Esophagus muscularis mucosa (tissue), 4 donors: ENCODE measurements around the gene ZC3H12A. TPM values are rescaled to one million over a fixed set of nuclear protein-coding genes. Genes with fewer than 3 reads are reported as not detected.

Experiments
- DNase-seq: peaks from one replicate; pipeline ENCODE4 v3.0.0-alpha.2; 2017; ENCODE audit errors: extremely low spot score
- H3K27ac ChIP-seq, 4 donors: fragments of 200-600 bp; sonication (generic); replicated peaks in 1 of 4; 1 replicate in 3 of 4; 2 replicates in 1 of 4; pipeline ENCODE4 v1.5.1; 2016 to 2019; ENCODE audit warnings: mild to moderate bottlenecking in 1 of 4
- H3K27me3 ChIP-seq, 4 donors: fragments of 200-600 bp; sonication (generic); one replicate each; pipeline versions ENCODE4 v1.5.1 to v1.6.0; 2016 to 2019
- H3K36me3 ChIP-seq, 4 donors: fragments of 200-600 bp; sonication (generic); one replicate each; pipeline ENCODE4 v1.5.1; 2016 to 2019
- H3K4me1 ChIP-seq, 4 donors: fragments of 200-600 bp; sonication (generic); one replicate each; pipeline ENCODE4 v1.5.1; 2016 to 2019
- H3K4me3 ChIP-seq, 4 donors: fragments of 200-600 bp; sonication (generic); 1 replicate in 2 of 4; 2 replicates in 2 of 4; pipeline ENCODE4 v1.5.1; 2016 to 2019; ENCODE audit warnings: mild to moderate bottlenecking in 4 of 4, moderate library complexity in 1 of 4
- H3K9me3 ChIP-seq, 4 donors: fragments of 200-600 bp; sonication (generic); 1 replicate in 3 of 4; 2 replicates in 1 of 4; pipeline ENCODE4 v1.5.1; 2016 to 2019
- EP300 ChIP-seq: sonication (generic); formaldehyde crosslinking; IDR thresholded peaks from one replicate; pipeline ENCODE4 v1.6.1; 2017; ENCODE audit warnings: antibody characterized with exemption
- POLR2A ChIP-seq: fragments of 450-650 bp; IDR thresholded peaks from one replicate; pipeline ENCODE4 v1.6.1; 2017; ENCODE audit warnings: antibody characterized with exemption, moderate library complexity, mild to moderate bottlenecking, low read depth
- POLR2AphosphoS5 ChIP-seq, 2 donors: sonication (generic); formaldehyde crosslinking; IDR thresholded peaks; one replicate each; pipeline ENCODE4 v1.6.1; 2017; ENCODE audit warnings: antibody characterized with exemption in 2 of 2
- WGBS: methylation state at CpG from one replicate; pipeline ENCODE4 v1.1.5; 2018; 5-methylcytosine and 5-hydroxymethylcytosine counted together
- intact Hi-C: fragments of 100-400 bp; cut with DNase I; formaldehyde crosslinking; loops from one replicate; pipeline ENCODE4 v1.15.1; 2023
- total RNA-seq, 4 donors: library from RNA; depleted of rRNA; stranded (reverse); fragments of >200 nt; gene quantifications; one replicate each; pipeline versions ENCODE4 v1.1.0 to v1.2.1, GENCODE V29; 2016
- TF ChIP-seq, protein P1 (sequence below), 3 experiments: fragments of 200-600 bp in 2 of 3; fragments of 450-650 bp in 1 of 3; sonication (generic) in 2 of 3; IDR thresholded peaks; one replicate each; pipeline ENCODE4 v1.5.1; 2017 to 2019; ENCODE audit warnings: antibody characterized with exemption in 3 of 3, mild to moderate bottlenecking in 2 of 3, moderate library complexity in 1 of 3

The ZC3H12A gene
- total RNA-seq, 4 donors from 2014 or later = 9.6 to 23.5 (median 11.7) TPM

GRCh38 chr1:37432716-37433115 is 41.7 kb upstream of the ZC3H12A start:
- intact Hi-C loops = loop anchor here (5.0 kb wide), 3 partner anchors 730 to 915 kb away; no protein-coding TSS in a partner anchor
- H3K9me3 ChIP-seq = no peaks in the 10 kb centered on the region
- no peak overlapping the region for H3K4me3 ChIP-seq
- 40% methylated on average over 5 of the region's 12 CpGs for WGBS
- H3K27me3 ChIP-seq = peaks cover 0 to 63% (median 7%) of the 10 kb centered on the region in 4 donors
- H3K27ac ChIP-seq = no peak overlapping the region
- no peaks in the 10 kb centered on the region for H3K36me3 ChIP-seq
- no peaks in the 10 kb centered on the region for H3K4me1 ChIP-seq
- no peak for TF ChIP-seq POLR2AphosphoS5 (IDR thresholded peaks at IDR 0.05)
- TF ChIP-seq, protein P1, sequence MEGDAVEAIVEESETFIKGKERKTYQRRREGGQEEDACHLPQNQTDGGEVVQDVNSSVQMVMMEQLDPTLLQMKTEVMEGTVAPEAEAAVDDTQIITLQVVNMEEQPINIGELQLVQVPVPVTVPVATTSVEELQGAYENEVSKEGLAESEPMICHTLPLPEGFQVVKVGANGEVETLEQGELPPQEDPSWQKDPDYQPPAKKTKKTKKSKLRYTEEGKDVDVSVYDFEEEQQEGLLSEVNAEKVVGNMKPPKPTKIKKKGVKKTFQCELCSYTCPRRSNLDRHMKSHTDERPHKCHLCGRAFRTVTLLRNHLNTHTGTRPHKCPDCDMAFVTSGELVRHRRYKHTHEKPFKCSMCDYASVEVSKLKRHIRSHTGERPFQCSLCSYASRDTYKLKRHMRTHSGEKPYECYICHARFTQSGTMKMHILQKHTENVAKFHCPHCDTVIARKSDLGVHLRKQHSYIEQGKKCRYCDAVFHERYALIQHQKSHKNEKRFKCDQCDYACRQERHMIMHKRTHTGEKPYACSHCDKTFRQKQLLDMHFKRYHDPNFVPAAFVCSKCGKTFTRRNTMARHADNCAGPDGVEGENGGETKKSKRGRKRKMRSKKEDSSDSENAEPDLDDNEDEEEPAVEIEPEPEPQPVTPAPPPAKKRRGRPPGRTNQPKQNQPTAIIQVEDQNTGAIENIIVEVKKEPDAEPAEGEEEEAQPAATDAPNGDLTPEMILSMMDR (IDR thresholded peaks at IDR 0.05) = no peak
- TF ChIP-seq EP300 = no peak
- DNase-seq = no peak

GRCh38 chr1:37433171-37433570 is 41.2 kb upstream of the ZC3H12A start:
- Histone ChIP-seq H3K4me3 (no peak overlapping the region), H3K4me1 (no peaks in the 10 kb centered on the region), H3K36me3 (no peaks in the 10 kb centered on the region), H3K27me3 (peaks cover 0 to 67% (median 7%) of the 10 kb centered on the region in 4 donors), H3K27ac (no peak overlapping the region), H3K9me3 (no peaks in the 10 kb centered on the region)
- TF ChIP-seq, protein P1 (IDR thresholded peaks at IDR 0.05) = no peak
- TF ChIP-seq EP300 = no peak
- TF ChIP-seq POLR2A = no peak
- no peak for DNase-seq
- intact Hi-C loops = loop anchor here (5.0 kb wide), 3 partner anchors 731 to 916 kb away; no protein-coding TSS in a partner anchor
- 76% methylated on average over 11 of the region's 12 CpGs for WGBS

GRCh38 chr1:37434292-37435225 is 39.8 kb upstream of the ZC3H12A start:
- H3K27me3 ChIP-seq = peaks cover 0 to 77% (median 7%) of the 10 kb centered on the region in 4 donors
- no peak for TF ChIP-seq POLR2AphosphoS5 (IDR thresholded peaks at IDR 0.05)
- TF ChIP-seq, protein P1 (IDR thresholded peaks at IDR 0.05) = peak; percentile 76 to 93 (median 90)
- 66% methylated on average over 7 of the region's 16 CpGs for WGBS

DNA sequence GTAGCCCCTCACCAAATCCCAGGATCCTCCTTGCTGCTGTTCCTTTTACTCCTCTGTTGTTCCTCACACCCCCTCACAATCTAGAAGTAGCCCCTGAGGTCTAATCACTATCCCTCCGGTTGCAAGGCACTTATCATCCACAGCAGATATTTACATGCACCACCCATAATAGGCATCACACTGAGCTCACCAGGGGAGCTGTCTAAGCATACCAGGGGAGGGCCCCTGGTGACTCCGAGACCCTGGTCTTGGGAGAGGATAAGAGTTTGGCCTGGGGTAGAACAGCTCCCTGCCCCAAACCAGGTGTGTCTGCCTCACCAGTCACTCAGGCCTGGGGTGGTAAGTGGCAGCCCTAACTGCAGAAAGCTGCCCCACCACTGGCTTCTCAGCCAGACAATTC is 37.3 kb upstream of the ZC3H12A start:
- Histone ChIP-seq H3K9me3 (no peaks in the 10 kb centered on the region), H3K36me3 (no peaks in the 10 kb centered on the region), H3K27me3 (peaks cover 0 to 78% (median 5%) of the 10 kb centered on the region in 4 donors), H3K4me3 (no peak overlapping the region), H3K4me1 (no peaks in the 10 kb centered on the region), H3K27ac (no peak overlapping the region)
- no peak for TF ChIP-seq EP300
- no peak for TF ChIP-seq POLR2A
- TF ChIP-seq, protein P1 (IDR thresholded peaks at IDR 0.05) = no peak
- no peak for TF ChIP-seq POLR2AphosphoS5 (IDR thresholded peaks at IDR 0.05)
- 50% methylated on average over 2 of the region's 2 CpGs for WGBS
- no peak for DNase-seq
- intact Hi-C loops = no loop called here

More at GRCh38 chr1:37434292-37435225, 39.8 kb upstream of the ZC3H12A start:
- no peaks in the 10 kb centered on the region for H3K9me3 ChIP-seq
- H3K36me3 ChIP-seq = no peaks in the 10 kb centered on the region
- H3K4me1 ChIP-seq = no peaks in the 10 kb centered on the region
- H3K4me3 ChIP-seq = no peak overlapping the region
- no peak overlapping the region for H3K27ac ChIP-seq
- DNase-seq = no peak
- intact Hi-C loops = loop anchor here (5.0 kb wide), 3 partner anchors 732 to 917 kb away; no protein-coding TSS in a partner anchor
